Activated CD4-positive, alpha-beta T cell treated with anti-CD3 and anti-CD28 coated beads, Interleukin-2, amount 50 U/mL, for 24 hours (primary cell): ENCODE measurements around the gene CDKN1C.

Source experiments
- DNase-seq, 2 donors: peaks; one replicate each; pipeline ENCODE4 v3.0.0-alpha.2; 2020; ENCODE audit warnings: low read depth in 1 of 2, low spot score in 1 of 2

CDKN1C gene

GRCh38 chr11:2923446-2924375 is 38.1 kb upstream of the CDKN1C start:
- DNase-seq = no peak

DNA sequence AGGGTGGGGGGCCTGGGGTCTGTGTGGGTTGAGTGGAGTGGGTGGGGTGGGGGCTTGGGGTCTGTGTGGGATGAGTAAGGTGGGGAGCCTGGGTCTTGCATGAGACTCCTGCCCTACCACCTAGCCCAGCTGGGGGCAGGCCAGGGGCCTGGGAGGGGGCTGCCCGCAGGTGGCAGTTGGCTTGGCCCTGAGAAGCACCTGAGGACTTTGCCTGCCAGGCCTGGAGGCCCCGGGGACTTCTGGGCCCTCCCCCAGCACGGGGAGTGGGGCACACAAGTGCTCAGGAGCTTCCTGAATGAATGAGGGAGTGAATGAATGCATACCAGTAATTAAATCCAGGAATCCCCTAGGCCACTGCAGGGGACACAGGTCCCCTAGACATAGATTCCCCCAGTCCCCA is 37.1 kb upstream of the CDKN1C start:
- DNase-seq = no peak

GRCh38 chr11:2921742-2922493 is 36.3 kb upstream of the CDKN1C start:
- DNase-seq = no peak

DNA sequence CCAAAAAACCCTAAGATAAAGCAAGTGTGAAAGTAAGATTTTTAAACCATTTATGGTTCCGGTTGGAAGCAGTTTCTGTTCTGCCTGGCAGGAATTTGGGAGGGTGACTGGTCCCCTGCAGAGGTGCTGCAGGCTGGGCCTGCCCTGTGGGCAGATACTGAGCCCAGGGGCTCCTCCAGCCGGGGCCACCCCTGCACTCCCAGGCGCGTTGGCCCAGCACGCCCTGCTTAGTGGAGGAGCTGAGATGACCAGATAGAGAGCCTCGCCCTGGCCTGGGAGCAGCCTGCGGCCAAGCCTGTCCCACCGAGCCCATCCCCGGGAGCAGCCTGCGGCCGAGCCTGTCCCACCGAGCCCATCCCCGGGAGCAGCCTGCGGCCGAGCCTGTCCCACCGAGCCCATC is 35.7 kb upstream of the CDKN1C start:
- DNase-seq = no peak

DNA sequence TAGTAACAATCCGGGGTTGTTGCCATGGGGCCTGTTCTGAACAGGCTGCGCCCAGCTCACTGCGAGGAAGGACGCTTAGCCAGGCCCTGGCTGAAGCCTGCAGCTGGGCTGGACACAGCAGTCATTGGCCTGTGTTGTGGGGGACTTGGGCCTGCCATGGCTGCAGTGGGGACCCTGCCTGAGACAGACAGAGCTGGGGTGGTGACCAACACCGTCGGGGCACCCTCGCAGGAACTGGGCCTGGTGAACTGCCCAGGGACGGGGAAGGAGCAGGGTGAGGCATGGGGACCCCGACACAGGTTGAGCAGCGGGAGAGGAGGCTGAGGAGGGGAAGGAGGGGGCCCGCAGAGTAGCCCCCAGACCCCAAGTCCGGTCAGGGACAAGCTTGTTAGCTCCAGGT is 34.8 kb upstream of the CDKN1C start:
- DNase-seq = no peak

DNA sequence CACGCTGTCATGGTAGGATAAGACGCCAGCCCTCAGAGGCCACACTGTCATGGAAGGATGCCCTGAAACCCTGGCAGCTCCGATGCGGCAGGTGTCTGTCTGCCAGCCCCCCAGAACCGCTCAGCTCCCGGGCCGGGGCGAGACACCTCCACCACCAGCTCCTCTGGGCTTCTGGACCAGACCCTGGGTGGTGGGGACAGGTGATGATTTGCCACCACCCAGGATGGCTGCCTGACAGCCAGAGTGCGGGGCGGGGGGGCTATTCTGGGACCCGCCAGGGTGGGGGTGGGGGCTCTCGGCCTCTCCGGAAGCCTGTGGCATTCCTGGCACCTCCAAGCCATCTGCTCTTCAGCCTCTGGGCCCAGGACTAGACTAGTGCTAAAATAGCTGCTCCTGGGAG is 34.3 kb upstream of the CDKN1C start:
- DNase-seq = no peak

- DNase-seq = no peak
Observed at GRCh38 chr11:2919188-2919587, 33.6 kb upstream of the CDKN1C start.

- DNase-seq = no peak
Observed at GRCh38 chr11:2917842-2918490, 32.4 kb upstream of the CDKN1C start.

- DNase-seq = no peak
Observed at GRCh38 chr11:2916892-2917645, 31.5 kb upstream of the CDKN1C start.

DNA sequence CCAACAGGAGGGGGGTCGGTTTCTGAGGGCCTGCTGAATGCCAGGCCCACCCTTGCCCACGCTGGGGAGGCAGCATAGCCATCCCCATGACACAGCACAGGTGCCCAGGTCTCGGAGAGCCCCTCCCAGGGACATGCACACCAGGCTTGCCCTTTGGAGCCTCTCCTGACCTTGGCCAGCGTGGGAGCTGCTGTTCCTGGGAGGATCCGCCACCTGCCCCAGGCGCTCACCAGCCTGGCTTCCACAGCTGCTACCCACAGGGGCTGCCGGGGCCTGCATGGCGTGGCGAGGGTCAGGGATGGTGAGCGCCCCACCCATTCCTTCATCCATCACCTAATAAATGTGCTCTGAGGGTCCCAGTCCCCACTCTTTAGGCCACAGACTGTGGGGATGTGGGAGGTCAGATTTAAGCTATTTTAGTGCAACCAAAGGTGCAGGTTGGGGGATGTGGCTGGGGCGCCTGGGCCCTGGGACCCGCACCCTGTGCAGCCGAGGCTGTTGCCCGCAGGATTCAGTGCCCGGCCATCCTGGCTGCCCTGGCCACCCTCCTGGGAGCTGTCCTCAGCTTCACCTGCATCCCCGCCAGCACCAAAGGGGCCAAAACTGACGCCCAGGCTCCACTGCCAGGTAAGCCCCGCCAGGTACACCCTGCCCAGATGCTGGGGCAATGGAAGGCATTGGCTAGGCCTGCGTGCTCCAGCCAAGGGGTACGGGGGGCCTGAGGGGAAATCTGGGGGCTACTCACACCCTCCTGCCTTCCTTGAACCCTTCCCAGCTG is 30.7 kb upstream of the CDKN1C start:
- no peak for DNase-seq

GRCh38 chr11:2915473-2915872 is 29.9 kb upstream of the CDKN1C start:
- no peak for DNase-seq

DNA sequence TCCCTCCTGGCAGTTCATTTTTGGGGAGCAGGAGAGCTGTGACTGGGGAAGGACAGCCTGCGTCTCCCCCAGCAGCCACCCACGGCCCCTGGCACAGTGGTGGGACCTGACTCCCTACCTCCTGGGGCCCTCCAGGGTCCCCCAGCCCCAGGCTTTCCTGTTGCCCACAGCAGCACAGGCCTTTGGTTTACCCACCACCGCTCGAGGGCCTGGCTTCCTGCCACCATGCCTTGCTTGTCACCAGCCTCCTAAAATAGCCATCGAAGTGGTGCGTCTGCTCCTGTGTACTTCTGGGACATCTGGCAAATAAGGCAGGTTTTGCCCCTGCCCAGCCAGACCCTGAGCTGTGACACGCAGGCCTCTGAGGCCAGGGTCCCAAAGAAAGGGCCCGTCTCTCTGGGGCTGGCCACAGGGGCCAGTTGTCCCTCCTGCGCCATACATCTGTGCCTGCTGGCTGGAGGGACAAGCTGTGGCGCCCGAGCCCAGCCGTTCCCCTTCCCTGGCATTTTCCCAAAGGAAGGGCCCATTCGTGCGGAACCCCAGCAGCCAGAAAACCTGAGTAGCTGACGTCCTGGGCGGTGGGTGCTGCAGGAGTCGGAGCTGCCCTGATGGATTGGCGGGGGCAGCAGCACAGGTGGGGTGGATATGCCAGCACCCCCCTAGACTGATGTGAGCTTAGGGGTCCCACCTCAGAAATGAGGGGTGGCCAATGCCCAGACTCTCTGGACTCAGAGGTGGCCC is 29.1 kb upstream of the CDKN1C start:
- no peak for DNase-seq

- DNase-seq = no peak
Observed at GRCh38 chr11:2913776-2914175, 28.2 kb upstream of the CDKN1C start.

DNA sequence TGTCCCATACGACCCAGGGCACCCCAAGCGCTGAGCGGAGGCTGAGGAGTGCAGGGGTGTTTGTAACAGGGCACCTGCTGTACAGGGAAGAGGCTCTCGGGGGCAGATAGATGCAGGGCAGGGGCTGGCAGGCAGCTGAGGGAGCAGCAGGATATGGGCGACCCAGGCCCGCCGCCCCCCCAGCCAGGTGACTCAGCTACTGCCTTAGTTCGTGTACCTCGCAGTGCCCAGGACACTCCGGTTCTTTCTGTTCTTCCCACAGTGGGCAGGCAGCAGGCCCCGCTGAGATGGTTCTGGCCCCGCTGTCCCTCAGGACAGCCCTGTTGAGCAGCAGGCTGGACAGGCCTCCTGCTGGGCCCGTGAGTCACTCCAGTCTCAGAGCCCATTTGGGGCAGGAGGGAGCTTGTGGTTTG is 27.4 kb upstream of the CDKN1C start:
- no peak for DNase-seq

- no peak for DNase-seq
Observed at GRCh38 chr11:2912498-2912897, 26.9 kb upstream of the CDKN1C start.

- no peak for DNase-seq
Observed at GRCh38 chr11:2911785-2912391, 26.3 kb upstream of the CDKN1C start.

DNA sequence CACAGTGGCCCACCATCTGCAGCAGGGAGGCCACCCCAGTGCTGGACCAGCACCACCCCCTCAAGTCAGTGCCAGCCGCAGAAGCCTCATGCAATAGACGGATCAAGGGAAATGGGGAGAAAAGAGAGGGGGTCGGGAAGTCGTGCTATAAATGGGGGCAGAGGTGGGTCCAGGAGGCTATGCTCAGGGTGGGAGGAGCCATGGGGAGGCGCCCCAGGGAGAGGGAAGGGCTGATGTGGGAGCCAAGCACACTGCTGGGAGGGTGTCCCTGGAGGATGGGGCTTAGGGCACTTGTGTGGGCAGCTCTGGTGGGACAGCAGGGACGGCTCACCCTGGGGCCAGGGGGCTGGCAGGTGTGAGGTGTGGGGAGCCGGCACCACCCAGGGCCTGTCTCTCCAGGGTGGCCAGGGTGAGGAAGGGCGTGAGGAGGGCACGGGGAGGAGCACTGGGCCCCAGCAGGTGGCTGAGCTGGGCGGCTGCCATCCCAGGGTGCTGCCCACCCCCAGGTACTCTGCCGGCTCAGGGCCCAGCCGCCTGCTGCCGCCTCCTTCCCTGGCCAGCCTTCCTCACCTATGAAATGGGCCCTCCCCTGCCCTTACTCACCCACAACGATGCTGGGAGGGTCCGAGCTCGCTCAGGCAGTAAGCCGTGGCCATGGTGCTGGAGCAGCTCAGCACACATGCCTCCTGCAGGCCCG is 25.7 kb upstream of the CDKN1C start:
- DNase-seq = no peak

DNA sequence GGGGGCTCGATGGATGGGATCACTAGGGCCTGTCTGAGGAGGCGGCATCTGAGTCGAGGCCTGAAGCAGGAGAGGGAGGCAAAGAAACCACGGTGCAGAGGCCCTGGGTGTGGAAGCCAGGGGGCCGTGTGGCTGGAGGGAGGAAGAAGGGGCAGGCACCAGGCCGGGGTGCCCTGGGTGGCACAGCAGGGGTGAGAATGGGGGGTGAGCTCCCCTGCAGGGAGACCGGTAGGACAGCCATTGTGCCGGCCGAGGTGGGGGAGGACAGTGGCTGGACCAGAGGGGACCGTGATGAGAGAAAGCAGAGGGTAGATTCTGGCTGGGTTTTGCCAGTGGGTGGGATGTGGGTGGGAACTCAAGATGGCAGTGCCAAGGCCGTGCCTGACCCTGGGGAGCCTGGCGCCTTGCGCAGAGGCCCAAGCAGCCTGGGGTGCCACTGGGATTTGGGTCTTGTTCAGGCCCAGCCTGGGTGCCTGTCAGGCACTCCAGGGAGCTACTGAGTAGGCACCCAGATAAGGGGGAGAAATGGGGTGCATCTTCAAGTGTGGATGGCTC is 24.9 kb upstream of the CDKN1C start:
- no peak for DNase-seq
